Dedifferentiated amniotic fluid mesenchymal stem cell (primary cell): Measurements from ENCODE around the gene EBF4.
A peak's percentile ranks its signal among the peaks of the same experiment; 100 is the strongest.
"Not testable (repeated sequence)": the region's sequence is repeated elsewhere in the genome, so short reads cannot be mapped to it uniquely, and the experiment has no call there.

ENCODE experiments used
- DNase-seq: peaks from one replicate; pipeline ENCODE4 v3.0.0-alpha.2; 2016; ENCODE audit errors: extremely low spot score

EBF4 gene

DNA sequence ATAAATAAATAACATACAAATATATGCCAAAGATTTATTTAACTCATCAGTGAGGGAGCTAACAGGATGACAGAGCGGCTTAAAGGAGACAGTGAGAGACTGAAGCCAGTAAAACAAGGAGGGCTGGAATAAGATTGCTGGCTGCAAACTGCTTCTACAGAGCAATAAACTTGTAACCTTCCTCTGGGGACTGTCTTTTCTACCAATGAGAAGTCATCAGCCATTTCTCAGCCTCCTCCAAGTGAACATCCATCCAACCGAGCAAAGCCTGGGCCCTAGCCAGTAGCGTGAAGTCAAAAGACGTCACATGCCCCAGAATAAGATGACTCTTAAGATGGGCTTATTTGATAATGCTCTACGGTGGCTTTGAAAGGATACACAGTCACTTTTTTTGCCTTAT lies 65.4 kb downstream of the EBF4 start:
- DNase-seq = no peak

DNA sequence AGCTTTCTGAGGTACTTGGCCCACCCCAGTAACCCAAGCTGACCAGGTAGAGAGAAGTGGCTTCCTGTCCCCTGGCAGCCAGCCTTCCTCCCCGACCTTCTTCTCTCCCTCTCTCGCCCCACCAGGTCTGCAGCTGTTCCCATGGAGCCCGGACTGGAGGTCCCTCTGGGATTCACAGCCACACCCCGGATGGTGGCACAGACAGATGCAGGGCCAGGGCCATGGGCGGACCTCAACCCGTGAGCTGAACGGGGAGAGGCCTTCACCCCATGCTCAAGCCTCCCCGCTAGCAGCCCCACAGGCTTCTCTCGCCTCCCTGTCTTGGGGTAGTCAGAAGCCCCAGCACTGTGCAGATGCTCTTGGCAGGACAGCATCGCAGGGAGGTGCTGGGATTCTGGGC lies 66.6 kb downstream of the EBF4 start:
- no peak for DNase-seq

DNA sequence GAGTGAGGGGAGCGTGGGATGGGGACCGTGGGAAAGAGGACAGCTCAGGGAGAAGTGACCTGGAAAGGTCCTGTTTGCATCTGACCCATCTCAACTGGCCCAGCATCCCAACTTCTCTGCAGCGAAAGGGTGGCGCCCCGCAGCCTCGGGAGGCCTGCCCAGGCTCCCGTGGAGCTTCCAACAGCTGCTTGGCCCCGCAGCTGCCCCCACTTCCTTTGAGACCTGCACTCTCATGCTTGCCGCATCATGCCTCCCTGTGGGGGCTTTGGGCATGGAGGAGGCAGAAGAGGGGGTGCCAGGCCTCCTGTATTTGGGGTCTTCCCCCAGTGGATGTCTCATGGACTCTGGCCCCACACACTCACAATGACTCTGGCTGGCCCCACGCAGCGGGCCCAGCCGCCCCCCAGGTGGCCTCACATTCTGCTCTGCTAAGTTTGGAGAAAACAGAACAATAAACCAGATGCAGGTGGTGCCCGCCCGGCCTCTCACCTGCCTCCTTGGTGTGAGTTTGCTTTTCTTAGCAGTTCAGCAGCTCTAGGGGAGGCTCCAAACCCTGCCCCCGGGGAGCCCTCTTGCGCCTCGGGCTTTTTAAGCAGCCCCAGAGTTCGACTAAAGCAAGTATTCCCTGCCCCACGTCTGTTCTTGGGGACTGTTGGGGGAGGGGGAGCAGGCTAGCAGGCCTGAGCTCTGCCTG lies 67.2 kb downstream of the EBF4 start:
- DNase-seq = no peak

DNA sequence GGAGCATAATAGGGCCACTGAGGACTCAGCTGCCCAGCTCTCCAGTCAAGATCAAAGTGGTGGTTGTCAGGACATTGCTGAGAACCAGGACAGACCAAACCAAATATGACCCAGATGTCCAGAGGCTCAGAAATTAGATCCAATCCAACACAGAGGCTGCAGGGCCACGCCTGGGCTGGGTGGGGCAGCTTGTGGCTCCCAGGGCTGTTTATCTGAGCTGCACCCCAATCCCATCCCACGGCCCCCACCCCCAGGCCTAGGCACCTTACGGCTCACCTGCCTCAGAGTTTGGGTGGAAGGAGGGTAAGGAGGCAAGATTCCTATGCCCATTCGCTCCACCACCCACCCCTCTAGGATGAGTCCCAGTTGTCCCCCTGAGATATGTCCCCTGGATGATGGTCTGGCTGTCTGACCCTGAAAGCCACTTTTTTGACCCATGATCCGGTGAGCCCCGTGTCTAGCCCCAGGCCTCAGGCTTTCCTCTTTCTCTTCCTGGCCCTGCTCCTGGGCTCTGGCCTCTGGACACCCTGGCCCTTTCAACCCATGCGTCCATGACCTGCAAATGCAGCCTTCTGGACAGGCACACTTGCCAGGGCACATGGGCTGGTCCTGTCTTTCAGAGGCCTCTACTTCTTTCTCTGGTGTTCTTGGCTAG lies 67.8 kb downstream of the EBF4 start:
- no peak for DNase-seq

DNA sequence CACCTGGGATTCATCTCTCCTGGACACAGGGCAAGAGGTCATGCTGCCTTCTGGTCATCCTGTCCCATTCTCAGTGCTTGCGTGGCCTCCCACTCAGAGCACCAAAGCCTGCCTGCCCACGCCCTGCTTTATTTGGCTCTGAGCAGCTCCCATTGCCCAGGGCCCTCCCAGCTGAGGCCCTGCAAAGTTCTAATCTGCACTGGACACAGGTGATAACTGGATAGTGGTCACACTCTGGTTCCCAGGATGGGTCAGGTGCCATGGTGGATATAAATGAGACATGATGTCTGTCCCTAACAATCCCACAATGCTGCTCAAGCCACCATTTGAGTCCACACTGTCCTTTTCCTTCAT lies 68.3 kb downstream of the EBF4 start:
- DNase-seq = no peak

DNA sequence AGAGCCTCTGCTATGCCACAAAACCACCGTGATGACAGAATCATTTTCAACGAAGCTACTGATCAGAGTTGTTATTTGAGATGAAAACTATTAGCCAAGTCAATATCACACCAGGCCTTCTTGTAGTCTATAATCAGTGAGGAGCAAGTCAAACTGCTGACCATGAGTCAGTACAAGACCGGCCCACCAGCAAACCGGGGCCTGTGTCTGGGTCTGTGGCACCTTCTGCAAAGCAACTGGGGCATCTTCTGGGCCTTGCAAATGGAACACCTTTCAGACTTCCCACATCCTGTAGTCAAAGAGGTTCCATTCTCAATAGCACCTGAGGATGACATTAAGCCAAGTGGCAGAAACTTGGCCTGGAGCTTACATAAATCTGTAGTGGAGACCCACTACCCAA lies 69.3 kb downstream of the EBF4 start:
- DNase-seq = no peak

DNA sequence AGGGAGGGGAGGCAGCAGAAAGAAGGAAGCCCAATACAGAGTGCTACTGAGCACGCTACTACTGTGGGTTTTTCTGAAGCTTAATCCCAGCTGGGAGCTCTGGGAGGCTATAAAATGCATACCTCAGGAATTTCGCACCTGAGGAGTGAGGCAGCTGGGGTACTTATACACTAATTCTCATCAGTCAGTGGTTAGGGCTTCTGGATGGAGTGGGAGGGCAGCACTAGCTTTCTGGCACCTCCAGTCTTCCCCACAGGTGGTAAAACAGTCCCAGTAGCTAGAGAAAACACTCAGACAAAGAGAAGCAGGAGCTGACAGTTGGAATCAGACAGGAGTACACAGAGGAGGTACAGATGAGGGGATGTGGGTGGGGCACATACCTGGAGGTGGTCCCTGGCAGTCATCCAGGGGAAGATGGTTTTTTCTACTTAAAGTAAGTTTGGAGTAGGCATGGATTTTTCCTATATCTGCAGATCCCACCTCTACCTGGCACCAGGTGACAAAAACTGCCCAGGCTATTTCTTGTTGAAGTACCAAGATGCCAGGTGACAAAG lies 70.1 kb downstream of the EBF4 start:
- DNase-seq = no peak

DNA sequence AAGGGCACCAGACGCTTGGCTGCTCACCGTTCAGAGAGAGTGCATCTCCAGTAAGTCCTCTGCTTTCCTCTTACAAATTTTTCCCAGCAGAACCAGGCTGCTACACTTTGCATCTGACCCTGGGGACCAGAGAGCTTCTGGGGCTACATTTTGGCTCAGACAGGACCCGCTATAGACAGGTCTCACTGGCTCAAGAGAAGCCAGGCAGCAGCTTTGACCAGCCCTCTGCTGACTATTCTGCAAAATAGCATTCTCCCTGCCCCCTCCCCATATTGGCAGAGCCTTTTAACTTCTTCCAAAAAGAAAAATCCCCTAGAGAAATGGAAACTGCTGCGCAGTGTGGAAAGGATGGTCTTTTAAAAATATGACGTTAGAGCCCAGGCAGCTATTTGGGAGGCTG lies 70.6 kb downstream of the EBF4 start:
- no peak for DNase-seq

DNA sequence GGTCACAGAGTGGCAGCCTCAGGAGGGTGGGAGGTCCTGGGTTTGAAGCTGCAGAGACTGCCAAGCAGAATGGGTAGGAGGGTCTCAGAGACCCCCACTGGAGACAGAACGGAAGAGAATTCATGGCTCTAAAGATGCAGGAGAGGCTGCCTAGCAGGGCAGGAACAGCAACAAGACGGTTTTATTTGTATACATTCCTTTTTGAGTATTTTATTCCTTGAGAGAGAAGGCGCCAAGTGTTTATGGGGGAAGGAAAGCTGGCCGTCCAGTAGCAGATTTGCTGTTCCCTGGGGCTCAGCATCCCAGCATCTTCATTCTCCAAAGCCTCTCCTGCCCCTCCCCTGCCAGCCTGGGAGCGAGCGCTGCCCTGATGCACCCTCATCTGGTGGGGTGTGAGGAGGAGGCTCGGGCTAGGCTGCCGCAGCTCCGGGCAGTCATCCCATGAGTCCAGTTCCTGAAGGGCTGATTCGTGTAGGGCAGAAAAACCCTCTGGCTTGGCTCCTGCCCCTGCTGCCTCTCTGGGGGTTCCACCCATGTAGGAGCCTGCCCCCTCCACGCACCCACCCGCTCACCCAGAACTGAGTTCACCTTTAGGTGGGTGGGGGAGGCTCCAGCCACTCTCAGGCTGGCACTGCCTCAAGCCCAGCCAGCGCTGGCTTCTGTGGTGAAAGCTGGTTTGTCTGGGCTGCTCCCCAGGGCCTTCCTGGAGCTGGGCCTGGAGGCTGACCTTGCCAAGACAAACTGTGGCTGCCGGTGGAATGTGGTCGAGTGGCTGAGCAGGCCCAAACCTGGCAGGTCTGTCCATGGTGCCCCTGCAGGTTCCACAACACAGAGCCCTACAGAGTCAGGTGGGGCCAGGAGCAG lies 75.4 kb downstream of the EBF4 start:
- DNase-seq = peak; percentile 30

DNA sequence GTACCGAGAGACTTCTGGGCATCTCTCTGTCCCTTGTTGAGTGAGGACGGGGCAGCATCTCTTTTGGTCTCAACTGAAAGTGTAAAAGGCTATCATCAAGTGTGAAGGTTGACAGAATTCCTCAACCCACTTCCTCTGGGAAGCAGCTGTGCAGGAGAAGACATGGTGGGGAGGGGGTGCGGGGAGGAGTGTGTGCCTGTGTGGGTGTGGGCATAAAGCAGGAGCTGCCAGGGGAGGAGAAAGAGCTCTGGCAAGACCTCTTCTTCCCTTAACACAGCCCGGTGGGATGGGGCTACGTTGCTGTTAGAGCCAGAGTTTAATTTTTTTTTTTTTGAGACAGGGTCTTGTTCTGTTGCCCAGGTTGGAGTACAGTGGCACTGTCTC lies 76.0 kb downstream of the EBF4 start:
- DNase-seq = no peak

DNA sequence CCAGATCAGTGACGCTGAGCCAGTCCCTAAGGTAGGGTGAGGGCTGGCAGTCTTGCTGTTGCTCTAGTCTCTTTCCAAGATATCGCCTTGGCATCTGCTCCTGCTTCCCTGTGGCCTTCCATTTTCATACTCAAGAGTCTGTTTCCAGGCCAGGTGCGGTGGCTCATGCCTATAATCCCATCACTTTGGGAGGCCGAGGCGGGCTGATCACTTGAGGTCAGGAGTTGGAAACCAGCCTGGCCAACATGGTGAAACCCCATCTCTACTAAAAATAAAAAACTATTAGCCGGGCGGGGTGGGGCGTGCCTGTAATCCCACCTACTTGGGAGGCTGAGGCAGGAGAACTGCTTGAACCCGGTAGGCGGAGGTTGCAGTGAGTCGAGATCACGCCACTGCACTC lies 77.5 kb downstream of the EBF4 start:
- DNase-seq = not testable (repeated sequence)

DNA sequence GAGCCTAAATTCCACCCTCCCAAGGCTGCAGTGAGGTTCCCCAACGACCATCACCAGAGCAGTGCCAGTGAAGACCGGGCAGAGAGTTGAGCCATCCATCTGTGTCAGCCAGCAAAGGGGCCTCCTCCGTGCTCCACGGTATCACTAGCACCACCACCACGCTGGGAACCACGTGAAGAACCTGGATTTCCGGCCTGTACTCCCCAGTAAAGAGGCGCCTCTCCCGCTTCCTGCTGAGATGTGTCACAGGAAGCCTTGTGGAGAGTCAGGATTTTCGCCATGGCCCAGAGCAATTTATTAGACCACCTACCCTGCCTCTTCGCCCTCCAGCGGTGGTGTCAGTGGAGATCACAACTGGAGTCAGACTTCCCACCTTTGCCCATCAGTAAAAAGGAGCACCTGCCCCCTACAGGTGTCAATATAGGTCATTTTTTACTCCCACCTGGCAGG lies 79.1 kb downstream of the EBF4 start:
- no peak for DNase-seq

DNA sequence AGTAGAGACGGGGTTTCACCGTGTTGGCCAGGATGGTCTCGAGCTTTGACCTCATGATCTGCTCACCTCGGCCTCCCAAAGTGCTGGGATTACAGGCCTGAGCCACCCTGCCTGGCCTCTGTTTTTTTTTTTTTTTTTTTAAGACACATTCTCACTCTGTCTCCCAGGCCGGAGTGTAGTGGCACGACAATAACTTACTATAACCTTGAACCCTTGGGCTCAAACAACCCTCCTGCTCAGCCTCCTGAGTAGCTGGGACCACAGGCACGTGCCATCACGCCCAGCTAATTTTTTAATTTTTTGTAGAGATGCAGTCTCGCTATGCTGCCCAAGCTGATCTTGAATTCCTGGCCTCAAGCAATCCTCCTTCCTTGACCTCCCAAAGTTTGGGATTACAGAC lies 81.2 kb downstream of the EBF4 start:
- DNase-seq = no peak

DNA sequence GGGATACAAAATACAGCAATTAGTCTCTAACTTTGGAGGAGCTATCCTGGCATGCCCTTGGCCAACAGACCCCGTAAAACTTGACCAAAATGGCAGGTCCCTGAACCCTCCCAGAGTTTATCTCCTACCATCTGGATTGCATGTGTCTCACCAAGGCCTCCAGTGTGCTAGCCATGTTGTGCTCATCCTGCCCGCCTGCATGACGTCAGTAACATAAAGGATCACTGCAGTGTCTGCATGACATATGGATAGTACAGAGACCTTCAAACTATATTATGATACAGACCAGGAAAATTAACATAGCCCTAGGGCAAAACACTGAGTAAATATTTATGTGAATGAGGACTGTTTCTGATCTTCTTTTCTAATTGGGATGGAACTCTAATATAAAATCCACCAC lies 82.6 kb downstream of the EBF4 start:
- no peak for DNase-seq

DNA sequence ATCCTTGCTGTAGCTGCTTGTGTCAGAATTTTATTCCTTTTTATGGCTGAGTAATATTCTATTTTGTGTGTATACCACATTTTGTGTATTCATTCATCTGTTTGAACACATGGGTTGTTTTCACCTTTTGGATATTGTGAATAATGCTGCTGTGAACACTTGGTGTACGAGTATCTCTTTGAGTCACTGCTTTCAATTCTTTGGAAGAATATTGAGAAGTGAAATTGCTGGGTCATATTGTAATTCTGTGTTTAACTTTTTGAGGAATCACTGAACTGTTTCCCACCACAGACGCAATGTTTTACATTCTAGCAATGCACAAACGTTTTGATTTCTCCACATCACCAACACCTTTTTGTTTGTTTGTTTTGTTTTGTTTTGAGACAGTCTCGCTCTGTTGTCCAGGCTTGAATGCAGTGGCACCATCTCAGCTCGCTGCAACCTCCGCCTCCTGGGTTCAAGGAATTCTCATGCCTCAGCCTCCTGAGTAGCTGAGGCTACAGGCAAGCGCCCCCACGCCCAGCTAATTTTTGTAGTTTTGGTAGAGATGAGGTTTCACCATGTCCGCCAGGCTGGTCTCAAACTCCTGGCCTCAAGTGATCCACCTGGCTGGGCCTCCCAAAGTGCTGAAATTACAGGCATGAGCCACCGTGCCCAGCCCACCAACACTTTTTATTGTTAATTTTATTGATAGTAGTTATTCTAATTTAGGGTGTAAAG lies 86.2 kb downstream of the EBF4 start:
- DNase-seq = no peak

DNA sequence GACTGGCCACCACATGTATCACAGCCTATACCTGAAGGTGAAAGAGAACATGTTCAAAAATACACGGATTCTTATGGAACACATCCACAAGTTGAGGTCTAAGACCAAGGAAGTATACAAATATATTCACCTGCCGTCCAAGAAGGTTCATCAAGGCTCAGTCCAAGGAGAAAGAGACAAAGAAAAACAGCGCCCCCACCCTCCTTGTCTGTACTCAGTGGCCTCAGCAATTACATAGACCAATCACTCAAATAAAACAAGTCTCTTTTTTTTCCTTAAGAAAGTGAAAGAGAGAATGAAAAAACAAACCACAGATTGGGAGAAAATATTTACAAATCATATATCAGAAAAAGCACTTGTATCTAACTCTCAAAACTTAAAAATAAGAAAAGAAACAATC lies 88.4 kb downstream of the EBF4 start:
- DNase-seq = no peak

DNA sequence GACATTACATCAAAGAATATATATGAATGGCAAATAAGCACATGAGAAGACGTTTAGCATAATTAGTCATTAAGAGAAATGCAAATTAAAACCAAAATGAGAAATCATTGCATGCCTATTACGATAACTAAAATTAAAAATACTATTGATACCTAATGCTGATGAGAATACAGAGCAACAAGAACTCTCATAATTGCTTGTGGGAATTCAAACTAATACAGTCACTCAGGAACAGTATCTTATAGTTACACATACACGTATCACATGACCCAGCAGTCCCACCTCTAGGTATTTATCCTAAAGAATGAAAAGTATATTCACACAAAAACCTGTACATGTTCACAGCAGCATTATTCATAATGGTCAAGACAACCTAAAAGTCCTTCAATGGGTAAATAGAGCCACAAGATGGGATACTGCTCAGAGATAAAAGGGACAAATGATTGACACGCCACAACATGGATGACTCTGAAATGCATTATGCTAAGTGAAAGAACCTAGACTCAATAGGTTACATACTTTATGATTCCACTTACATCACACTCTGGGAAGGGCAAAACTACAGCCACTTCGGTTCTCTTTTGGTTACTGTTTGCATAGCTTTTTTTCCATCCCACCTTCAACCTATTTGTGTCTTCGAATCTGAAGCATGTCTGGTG lies 91.5 kb downstream of the EBF4 start:
- no peak for DNase-seq

DNA sequence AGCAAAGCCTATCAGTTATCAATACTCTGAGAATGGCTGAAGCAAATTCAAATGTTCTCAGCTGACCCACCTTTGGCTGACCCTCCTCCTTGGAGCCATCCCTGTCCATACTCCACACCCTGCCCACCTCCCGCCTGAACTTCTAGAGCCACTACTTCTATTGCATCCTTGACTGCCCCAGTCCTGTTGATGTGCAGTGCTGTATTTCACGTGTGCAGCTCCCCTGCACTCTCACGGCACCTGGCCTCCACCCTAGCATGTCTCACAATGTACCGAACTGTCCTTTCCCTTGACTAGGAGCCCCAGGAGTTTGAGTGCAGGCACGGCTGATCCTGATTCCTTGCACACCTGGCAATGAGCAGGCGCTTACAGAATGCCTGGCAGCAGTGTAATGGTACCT lies 100.9 kb downstream of the EBF4 start:
- DNase-seq = no peak

DNA sequence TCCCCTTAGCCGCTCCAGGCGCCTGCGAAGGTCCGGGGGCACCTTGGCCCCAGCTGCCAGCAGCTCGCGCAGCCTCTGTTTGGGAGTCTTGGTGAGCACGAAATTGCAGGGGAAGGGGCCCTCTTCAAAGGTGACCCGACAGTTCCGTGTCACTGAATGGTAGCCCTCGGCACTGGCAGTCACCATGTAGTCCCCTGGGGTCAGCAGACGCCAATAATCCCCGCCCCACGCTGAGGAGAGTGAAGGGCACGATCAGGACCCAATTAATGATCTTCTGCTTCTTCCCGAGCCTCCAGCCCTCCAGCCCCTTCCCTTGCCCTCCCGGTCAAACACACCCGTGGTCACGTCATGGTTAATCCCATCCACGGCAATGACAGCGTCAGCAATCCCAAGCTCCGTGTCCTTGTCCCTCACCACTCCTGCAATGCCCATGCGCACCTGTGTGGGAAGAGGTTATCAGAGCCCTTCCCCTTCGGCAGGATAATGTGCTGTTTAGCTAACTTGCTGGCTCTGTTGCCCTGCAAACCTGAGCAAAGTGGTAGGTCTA lies 101.7 kb downstream of the EBF4 start:
- no peak for DNase-seq

DNA sequence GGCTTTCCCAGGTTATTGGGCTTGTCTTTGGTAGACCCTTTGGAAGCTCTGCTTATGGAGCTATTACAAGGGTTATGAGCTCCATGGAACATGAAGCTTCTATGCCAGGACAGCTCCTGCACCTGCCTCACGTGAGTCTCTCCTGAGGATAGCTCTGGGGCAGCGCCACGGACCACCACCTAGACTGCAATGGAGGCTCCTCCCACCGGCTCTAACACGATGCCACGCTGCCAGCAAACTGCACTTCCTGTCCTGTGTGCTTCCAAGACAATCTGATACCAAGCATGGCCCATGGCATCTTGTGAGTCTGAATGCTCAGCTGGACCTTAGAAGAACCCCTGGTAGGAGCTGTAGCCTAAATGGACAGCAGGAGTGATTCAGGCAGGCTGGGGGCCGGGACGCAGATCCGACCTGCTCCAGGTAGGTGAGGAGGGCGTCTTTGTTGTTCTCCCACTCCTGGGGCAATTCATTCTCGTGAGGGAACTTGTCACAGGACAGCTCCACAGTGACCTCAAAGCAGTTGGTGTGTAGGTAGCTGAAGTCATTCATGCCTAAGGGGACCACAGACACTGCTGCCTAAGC lies 102.4 kb downstream of the EBF4 start:
- DNase-seq = no peak

DNA sequence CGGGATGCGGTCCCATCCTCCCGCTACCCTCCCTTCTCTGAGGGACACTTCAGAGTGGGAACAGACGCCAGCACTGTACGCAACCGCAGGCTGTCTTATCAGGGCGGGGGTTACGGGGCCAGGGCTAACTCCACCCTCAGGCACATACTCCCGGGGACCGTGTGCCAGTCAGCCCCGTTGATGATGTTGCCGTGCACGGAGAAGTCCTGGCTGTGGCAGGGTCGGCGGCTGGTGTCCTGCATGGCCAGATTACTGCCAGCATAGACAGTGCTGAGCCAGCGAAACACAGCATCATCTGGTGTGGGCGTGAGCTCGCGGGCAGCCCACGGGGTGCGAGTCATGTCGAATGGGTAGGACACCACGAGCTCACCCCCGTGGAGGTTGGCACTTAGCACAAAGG lies 102.9 kb downstream of the EBF4 start:
- DNase-seq = no peak
